ELR (cell line): ENCODE measurements around the gene KDM4B.

Experiments
- DNase-seq: peaks from one replicate; pipeline ENCODE4 v3.0.0-alpha.2; 2015; ENCODE audit warnings: low read depth

The KDM4B gene

DNA sequence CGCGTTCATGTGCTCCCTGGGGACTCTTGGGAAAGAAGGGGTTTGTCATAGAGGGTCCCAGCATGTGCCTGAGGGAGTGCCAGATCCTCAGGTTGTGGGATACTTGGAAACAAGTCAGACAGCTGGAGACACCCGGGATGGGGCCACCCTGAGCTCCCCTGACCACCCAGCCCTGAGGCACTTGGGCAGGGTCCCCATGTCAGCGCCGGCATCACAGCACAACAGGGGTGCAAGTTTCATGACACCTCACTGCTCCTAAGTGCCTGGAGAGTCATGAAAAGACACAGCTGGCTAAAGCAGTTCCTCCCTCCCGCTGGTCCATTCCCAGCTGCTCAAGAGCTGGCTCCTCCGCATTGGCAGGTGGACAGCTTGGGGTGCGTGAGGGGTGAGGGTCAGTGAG is 102.7 kb downstream of the KDM4B start:
- DNase-seq: no peak

DNA sequence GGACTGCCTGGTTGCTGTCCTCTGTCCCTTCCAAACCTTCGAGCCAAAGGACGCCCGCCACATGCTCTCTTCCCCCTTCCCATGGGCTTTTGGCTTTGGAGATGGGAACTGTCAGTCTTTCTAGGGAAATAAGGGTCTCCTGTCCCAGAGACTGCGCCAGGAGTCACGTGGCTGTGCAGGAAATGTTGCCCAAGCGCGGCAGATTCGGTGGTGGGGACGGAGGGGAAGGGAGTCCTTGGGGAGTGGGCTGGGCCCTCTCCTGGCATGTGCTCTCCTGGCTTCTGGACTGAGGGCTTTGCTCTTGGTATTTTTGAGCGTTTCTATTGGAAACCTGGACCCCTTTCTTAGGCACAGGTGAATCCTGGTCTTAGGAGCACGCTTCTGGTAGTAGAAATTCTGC is 103.2 kb downstream of the KDM4B start:
- no peak for DNase-seq

DNA sequence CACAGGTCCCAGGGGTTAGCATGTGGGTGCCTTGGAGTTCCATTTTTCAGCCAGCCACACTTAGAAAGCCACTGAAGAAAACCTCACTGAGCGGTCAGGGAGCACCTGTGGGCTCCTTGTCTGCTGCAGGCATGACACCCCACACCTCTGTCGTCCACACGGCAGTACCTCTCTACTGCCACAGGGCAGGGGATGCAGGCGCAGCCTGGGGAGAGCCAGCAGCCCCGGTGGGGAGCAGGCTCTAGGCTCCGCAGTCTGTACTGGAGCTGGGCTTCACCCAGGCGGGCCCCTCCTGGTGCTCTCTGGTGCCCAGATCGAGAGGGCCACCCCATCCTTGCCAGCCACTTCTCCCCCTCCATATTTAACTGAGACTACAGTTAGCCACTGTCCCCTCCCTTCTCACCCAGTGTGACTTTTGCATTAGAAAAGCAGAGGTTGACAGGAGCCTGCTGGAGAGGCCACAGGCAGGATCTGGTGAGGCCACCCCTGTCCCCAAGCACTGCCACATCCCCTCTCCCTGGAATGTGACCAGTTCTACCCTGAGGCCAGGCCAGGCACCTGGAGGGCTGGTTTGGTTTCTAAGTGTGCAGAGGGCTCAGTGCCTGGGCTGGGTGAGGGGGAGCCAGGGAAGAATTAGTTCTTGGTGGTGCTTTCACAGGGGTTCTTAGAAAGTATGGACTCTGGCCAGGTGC is 104.4 kb downstream of the KDM4B start:
- DNase-seq: no peak

DNA sequence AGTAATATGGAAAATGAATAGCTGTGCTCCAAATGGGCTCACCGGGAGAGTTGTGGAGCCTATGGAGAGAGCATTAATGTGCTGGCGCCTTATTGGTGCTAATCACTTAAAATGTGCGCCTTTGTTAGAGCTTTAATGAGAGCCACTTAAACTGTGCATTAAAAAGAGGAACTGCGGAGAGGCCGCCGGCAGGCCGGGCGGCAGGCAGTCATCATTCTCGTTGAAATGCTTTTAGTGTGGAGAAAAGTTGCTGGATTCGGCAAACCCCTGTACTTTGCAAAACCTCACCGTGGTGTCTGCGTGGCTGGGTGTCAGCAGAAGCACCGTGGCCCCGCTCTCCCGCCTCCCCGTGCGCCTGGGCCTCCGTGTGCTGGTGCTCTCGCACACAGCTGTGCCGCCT is 105.5 kb downstream of the KDM4B start:
- DNase-seq: no peak

DNA sequence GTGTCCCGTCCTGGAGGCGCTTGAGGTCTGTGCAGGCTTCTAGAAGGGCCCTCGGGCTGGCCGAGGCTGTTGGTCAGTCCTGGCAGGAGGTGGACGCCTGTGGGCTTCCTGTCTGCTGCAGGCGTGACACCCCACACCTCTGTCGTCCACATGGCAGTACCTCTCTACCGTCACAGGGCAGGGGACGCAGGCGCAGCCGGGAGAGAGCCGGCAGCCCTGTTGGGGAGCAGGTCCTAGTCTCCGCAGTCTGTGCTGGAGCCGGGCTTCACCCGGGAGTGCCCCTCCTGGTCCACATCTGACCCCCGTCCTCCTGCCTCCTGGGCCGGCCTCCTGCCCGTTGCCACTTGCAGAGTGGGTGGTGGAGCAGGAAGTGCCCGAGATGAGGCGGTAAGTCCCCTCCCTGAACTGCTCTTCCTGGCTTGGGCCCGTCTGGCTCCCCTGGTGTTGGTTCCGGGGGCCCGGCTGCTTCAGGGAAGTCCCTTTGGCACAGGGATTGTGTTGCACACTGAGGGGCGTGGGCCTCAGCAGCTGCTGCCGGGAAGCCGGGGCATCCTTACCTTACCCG is 106.0 kb downstream of the KDM4B start:
- DNase-seq: no peak

DNA sequence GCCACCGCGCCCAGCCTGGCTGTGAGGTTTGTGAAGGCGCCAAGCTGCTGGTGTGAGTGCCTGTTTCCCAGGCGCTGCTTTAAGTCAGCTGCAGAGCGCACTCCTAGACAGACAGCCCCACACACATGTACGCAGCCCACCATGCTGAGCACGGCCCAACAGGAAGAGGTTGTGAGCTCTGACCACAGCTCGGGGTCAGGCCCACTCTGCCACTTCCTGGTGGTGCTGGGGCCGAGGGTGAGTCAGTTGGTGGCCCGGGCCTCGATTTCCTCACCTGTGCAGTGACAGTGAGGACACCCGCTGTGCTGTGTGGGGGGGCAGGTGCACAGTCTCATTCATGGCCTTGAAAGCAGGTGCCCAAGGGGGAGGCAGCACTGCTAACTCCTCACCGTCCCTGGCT is 106.7 kb downstream of the KDM4B start:
- DNase-seq: no peak

DNA sequence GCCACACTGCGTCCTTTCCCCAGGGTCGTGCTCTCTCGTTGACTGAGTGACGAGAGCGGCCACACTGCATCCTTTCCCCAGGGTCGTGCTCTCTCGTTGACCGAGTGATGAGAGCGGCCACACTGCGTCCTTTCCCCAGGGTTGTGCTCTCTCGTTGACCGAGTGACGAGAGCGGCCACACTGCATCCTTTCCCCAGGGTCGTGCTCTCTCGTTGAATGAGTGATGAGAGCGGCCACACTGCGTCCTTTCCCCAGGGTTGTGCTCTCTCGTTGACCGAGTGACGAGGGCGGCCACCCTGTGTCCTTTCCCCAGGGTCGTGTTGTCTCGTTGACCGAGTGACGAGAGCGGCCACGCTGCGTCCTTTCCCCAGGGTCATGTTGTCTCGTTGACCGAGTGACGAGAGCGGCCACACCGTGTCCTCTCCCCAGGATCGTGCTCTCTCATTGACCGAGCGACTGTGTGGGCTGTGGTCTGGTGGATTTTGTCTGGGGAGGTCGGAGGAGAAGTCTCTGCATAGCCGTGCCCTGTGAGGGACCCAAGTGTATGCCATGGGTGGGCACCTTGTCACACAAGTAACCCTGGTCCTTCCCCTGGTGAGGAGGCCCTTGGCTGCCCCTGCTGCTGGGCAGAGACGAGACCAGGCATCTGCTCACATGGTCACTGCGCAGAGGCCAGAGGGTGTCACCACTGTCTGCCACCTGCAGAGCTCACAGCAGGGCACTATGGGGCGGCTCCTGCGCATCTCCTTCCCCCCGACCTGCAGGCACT is 107.7 kb downstream of the KDM4B start:
- DNase-seq: no peak

DNA sequence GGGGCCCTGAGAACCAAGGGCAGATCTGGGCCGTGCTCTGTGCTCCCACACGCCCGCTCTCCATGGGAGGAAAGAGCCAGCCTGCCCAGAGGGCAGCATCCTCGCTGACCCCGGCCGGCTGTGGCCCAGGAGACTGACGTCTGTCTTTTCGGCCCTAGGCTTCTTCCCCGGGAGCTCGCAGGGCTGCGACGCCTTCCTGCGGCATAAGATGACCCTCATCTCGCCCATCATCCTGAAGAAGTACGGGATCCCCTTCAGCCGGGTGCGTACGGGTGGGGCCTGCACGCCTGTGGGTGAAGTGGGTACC is 108.2 kb downstream of the KDM4B start:
- DNase-seq: no peak

DNA sequence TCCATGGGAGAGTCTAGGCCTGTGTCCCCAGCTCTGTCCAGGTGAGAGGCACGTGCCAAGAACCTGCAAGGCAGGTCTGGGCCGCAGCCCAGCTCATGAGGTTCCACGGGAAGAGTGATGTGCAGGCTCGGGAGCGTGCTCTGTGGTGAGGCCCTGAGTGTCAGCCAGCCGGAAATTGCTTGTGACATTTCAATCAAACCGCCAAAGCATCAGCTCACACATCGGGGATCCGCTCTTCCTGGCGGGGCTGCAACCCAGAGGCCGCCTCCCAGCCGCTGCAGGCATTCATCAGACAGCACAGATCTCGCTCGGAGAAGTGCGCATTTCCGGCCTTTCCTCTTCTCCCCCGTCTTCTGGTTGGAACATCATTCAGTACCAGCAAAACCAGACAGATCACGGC is 109.3 kb downstream of the KDM4B start:
- no peak for DNase-seq

DNA sequence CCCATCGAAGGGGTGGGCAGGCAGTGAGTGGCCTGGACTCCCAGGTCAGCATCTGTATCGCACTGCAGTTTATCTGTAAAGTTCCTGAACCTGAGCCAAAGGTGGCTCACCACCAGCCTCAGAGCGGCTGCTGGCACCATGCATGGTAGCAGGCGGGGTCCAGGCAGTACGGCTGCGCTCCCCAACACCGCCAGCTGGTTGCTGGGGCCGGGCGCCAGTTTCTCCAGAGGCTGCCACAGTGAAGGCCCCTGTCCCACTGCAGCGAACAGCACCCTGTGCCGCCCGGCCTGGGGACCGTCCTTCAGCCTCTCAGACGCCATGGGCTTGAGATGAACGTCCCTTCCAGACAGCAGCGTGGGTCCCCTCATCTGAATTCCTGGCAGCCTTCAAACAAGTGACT is 109.8 kb downstream of the KDM4B start:
- DNase-seq: no peak

DNA sequence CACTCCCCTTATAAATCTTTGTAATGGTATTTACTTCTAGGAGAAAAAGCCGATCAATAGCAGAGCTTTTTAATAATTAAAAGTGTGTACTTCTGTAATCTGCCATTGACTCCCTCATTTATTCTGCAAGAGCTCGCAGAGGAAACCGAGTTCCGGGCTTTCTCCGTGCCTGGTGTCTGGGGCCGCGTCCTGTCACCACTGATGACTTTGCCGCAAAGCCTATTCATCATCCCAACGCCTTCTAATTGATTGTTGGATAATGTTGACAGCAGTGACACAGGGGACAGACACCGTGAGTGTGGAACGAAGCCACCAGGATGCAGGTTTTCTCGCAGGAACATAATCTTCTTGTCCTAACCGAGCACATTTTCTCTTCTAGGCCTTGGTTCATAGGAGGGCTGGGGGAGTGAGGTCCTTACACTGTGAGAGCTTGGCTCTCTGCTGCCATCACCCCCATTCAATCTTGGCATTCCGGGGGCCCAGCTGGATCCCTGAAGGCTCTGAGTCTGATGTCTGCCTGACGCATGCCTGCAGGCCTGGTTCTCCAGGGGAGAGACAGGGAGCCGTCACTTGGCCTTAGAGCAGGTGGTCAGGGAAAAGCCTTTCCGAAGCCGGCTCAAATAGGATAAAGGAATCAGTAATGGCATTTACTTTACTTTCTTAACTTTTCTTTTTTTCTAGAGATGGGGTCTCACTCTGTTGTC is 110.3 kb downstream of the KDM4B start:
- no peak for DNase-seq

DNA sequence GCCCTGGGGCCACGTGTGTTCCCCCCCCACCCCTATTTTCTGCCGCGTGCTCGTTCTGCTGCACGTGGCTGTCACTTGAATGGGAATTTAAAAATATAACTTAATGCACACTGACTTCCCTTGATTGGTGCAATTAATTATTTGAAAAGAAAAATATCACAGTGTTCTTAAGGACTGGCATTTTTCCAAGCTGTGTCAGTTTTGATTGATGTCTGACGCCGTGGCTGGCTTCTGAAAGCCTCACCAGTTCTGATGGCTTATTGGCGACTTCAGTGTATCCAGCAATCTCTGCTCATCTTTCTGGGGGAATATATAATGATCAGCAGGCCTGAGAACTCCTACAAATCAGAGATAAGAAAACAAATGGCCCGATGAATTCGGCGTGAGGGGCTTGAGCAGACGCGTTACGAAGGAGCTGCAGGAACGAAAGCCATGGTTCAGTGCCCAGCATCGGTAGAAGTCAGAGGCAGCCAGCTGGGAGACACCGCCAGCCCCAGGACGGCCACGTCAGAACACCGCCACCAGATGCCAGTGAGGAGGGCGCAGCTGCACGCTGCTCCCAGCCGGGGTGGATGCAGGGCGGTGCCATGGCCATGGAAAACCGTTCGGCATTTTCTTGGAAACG is 111.2 kb downstream of the KDM4B start:
- no peak for DNase-seq

DNA sequence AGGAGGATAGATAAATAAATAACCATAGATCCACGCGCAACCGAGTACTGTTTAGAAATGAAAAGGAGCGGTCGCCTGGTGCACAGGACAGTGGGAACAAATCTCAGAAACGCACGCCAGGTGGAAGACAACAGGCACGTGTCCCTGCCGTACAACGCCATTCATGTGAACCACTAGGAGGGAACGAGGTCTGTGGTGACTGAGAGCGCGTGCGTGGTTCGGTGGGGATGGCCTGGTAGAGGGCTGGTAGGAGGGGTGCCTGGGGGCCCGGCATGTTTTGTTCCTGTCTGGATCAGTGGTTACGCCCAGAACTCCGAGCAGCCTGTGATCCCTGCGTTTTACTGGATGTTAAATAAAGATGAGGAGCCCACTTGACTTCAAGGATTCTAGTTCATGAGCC is 111.9 kb downstream of the KDM4B start:
- DNase-seq: no peak

DNA sequence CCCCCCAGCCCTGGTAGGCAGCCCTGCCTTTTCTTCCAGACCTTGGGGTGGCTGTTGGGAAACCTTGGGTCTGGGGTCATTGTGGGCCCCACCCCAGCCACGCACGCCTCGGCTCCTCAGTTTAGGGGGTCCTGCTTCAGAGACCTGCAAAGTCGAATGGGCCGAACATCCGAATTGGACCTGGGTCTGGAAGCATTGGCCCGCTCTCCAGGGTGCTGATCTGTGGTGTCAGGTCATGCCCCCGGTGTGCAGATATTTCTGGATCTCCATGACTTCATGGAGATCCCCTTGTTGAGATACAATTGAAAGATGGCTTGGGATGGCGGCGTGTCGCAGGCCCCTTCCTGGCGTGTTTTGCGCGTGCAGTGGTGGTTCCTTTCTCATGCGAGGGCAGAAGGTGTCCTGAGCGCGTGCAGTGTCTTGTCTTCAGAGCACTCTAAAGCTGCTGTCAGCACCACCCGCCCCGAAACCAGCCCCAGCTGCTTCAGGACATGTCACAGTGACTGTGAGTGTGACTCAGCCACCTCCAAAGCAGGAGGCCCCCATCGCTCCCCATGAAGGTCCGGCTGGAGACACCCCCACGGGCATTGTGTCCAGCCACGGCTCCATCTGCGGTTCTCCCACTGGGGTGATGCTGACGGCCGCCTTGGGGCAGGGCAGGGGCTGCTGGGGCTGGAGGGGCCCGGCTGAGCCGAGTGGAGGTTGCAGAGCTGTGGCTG is 112.7 kb downstream of the KDM4B start:
- DNase-seq: peak; percentile 19

DNA sequence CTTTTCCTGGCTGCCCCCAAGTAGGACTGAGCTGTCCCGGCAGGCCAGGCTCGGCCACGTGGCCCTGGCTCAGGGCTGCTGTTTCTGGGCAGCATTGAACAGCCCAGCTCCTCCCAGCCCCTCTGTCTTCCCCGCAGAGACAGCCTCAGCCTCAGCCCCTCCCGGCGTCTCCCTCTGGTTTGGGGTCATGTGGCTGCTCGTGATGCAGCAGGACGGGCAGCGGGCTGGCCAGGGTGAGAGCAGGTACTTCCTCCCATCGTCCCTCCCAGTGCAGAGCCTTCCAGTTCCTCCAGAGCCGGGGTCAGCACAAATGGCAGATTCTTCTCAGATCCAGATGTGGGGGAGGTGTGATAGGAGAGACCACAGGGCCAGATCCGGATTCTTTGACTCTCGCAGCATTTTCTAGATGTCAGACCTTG is 114.6 kb downstream of the KDM4B start:
- no peak for DNase-seq

DNA sequence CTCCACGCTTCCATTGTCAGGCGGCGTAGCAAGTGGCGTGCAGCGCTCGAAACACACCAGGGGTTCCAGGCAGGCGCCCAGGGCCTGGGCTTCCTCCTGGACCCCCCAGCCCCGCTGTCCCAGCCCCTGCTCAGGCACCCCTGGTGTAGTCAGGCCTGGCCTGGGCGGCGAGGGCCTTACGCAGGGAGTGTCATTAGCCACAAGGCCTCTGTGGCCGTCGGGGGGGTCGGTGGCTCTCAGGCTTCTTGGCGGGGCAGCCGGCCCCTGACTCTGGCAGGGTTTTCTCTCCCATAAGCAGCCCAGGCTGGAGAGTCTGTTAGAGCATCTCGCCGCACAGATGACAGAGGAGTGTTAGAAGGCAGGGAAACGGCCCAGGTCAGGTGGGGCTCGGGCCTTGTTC is 116.7 kb downstream of the KDM4B start:
- no peak for DNase-seq

DNA sequence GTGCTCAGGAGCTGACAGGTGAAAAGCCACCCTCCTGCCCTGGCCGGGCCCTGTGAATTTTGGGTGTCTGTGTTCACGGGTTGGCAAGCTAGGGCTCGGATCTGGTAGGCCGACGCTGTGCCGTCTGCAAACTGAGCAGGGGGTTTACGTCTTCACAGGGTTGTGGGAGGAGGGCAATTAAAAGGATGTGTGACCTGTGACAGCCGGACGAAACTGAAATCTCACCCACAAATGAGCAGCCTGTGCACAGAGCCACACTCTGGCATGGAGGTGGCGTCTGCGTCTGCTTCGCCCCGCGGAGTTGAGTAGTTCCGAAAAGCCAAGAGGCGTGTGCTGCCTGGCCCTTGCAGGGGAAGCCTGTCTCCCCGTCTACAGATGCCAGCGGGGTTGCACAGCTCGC is 117.3 kb downstream of the KDM4B start:
- DNase-seq: no peak

DNA sequence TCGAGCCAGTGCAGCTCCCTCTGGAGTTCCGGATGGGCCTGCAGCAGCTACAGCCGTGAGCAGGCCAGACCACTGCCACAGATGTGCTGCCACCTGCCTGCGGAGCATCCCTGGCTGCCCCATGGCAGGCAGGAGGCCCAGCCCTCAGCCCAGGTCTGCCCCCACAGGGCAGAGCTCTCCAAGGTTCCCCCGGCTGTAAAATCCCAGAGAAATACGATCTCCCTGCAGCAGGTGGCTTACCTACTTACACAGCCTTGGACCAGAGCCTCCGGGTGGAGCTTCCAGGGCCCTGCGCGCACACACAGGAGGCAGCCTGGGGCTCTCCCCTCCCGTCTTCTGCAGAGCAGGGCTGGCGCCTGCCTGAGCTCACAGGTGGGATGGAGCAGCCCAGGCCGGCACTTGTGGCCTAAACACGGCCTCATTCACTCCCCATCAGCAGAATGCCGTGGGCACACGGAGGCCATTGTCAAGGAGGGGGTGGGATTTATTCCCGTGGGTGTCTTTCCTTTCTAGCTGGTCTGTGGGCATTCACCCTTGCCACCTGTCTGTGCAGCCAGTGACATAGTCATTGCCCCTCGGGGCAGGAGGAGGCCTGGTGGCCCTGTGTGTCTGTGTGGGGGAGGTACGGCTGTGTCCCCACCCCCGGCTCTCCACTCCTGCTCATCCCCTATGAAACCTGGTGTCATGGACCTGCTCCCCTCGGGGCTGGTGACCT is 118.0 kb downstream of the KDM4B start:
- DNase-seq: no peak

DNA sequence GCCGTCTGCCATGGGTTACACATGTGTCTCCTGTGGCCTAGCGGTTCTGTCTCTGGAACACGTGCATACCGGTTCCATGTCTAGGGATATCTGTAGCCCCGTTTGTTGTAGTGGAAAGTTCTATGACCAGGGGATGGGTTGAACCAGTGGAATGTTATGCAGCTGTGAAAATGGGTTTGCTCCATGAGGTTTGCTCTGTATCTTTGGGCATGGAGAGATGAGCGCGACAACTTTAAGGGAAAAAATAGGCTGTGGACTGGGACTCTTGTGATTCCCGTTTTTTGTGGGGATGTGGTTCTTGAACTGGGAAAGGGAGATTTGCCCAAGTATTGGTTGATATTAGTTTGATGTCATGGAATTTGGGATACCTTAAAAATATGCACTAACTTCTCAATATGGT is 120.4 kb downstream of the KDM4B start:
- DNase-seq: no peak

DNA sequence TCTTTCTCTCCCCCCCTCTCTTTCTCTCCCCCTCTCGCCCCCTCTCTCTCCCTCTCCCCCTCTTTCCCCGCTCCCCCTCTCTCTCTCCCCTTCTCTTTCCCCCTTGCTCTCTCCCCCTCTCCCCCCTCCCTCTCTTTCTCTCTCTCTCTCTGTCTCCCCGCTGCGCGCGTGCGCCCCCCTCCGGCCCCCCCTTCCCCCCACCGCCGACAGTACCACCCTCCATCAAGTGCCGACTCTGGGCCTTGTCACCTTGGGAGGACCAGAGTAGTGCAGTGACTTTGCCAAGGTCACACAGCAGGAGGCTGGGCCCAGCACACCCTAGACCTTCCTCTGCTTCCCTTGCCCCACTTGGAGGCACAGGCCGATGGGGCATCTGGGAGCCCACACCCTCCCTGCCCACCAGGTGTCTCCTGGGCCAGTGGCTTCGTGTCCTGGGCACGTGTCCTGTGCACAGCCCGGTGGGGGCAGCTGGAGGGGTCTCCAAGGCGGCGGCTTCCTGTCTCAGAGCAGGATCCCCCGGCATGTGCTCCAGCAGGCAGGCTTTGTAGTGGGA is 121.6 kb downstream of the KDM4B start:
- DNase-seq: no peak
